Hepatocyte (in vitro differentiated cells): ENCODE data around the gene GFPT2. TPM values are rescaled to one million over a fixed set of nuclear protein-coding genes. Genes with fewer than 3 reads are reported as not detected.
A peak's percentile ranks its signal among the peaks of the same experiment; 100 is the strongest.

ENCODE experiments used
- DNase-seq: peaks from one replicate; pipeline ENCODE4 v3.0.0-alpha.2; 2016; ENCODE audit warnings: low spot score
- H2AFZ ChIP-seq: fragments of 200-600 bp; sonication (generic); 2 replicates; pipeline ENCODE4 v1.6.0; 2016; ENCODE audit warnings: antibody characterized with exemption, mild to moderate bottlenecking
- H3K27ac ChIP-seq: fragments of 200-600 bp; sonication (generic); 2 replicates; pipeline ENCODE4 v1.5.1; 2016; ENCODE audit warnings: mild to moderate bottlenecking
- H3K27me3 ChIP-seq: fragments of 200-600 bp; sonication (generic); 2 replicates; pipeline ENCODE4 v1.6.1; 2016
- H3K36me3 ChIP-seq: fragments of 200-600 bp; sonication (generic); replicated peaks from 2 replicates; pipeline ENCODE4 v1.5.1; 2016; ENCODE audit warnings: low read depth; ENCODE audit not compliant: insufficient read depth
- H3K4me1 ChIP-seq: fragments of 200-600 bp; sonication (generic); 2 replicates; pipeline ENCODE4 v1.5.1; 2016; ENCODE audit warnings: mild to moderate bottlenecking, moderate library complexity; ENCODE audit not compliant: insufficient read depth
- H3K4me2 ChIP-seq: fragments of 200-600 bp; sonication (generic); 2 replicates; pipeline ENCODE4 v1.6.0; 2016
- H3K4me3 ChIP-seq: fragments of 200-600 bp; sonication (generic); 2 replicates; pipeline ENCODE4 v1.5.1; 2016; ENCODE audit warnings: mild to moderate bottlenecking
- H3K79me2 ChIP-seq: fragments of 200-600 bp; sonication (generic); 2 replicates; pipeline ENCODE4 v1.6.0; 2017; ENCODE audit warnings: mild to moderate bottlenecking
- H3K9me2 ChIP-seq: fragments of 200-600 bp; sonication (generic); replicated peaks from 2 replicates; pipeline ENCODE4 v1.6.0; 2017; ENCODE audit warnings: mild to moderate bottlenecking; ENCODE audit not compliant: insufficient read depth
- H3K9me3 ChIP-seq: fragments of 200-600 bp; sonication (generic); 2 replicates; pipeline ENCODE4 v1.5.1; 2016; ENCODE audit warnings: low read depth, mild to moderate bottlenecking
- H4K20me1 ChIP-seq: fragments of 200-600 bp; sonication (generic); 2 replicates; pipeline ENCODE4 v1.6.0; 2016; ENCODE audit warnings: mild to moderate bottlenecking; ENCODE audit not compliant: insufficient read depth, poor library complexity, severe bottlenecking
- CTCF ChIP-seq: fragments of 200-600 bp; sonication (generic); IDR thresholded peaks from 2 replicates; pipeline ENCODE4 v1.5.1; 2016; ENCODE audit warnings: antibody characterized with exemption, mild to moderate bottlenecking; ENCODE audit not compliant: poor library complexity
- EZH2 ChIP-seq: fragments of 200-600 bp; sonication (generic); IDR thresholded peaks from 2 replicates; pipeline ENCODE4 v1.6.1; 2016; ENCODE audit warnings: antibody characterized with exemption, mild to moderate bottlenecking, borderline replicate concordance
- EZH2phosphoT487 ChIP-seq: fragments of 200-600 bp; sonication (generic); IDR thresholded peaks from one replicate; pipeline ENCODE4 v1.6.1; 2018; ENCODE audit warnings: antibody characterized with exemption, mild to moderate bottlenecking, low read depth, moderate library complexity; ENCODE audit not compliant: unreplicated experiment, severe bottlenecking
- WGBS: methylation state at CpG from one replicate; pipeline ENCODE4 v1.1.6; 2016; ENCODE audit warnings: low lambda C conversion rate; ENCODE audit errors: missing lambda C conversion rate; 5-methylcytosine and 5-hydroxymethylcytosine counted together
- polyA plus RNA-seq: library from polyadenylated mRNA; unstranded; fragments of >200 nt; fragmentation: Nextera tagmentation; extraction: Ambion mirVana; gene quantifications from 2 replicates; pipeline ENCODE4 v1.2.1, GENCODE V29; 2016
- total RNA-seq: library from RNA; depleted of rRNA; stranded (reverse); fragments of >200 nt; gene quantifications from 2 replicates; pipeline ENCODE4 v1.2.3, GENCODE V29; 2014

Gene GFPT2
- total and polyA plus RNA-seq, 2 experiments from 2014 or later, result 15.9 to 44.6 TPM

DNA sequence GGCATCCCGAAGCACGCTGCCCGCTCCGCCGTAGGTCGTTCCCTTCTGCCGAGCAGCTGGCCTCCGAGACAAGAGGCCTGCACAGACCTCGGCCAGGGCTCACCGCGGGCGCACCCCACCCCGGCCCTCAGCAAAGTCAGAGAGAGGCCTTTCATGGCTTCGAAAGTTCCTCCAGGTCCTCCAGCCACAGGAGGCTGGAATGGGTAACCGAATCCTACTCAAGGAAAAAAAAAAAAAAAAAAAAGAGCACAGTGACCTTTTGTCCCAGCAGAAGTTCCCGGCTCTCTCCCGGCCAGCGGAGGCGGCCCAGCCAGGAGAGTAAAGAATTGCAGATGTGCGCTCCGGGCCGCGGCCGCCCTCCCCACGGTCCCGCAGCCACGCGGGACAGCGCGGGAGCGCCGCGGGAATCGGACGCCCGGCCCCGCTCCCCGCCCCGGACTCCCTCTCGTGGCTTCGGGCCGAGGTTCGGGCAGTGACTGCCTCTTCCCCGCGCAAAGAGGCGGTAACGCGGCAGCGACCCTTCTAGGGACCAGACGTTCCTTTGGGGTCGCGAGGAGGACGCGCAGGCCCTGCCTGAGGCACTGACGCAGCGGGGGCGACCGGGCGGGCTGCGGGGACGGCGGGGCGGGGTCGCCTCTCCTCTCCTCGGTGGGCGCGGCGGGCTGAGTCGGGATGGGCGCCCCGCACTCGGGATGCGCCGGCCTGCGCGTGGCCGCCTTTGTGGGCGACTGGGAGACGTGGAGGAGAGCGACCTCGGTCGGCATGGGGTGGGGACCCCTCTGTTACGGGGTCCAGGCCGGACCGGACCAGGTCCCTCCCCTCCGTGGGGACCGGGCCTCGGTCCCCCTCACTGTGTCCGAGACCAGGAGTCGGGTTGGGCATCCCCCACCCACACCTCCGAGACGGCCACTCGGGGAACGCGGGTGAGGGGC is 754 bp downstream of the GFPT2 start:
- no peaks in the 10 kb centered on the region for H4K20me1 ChIP-seq
- H3K9me2 ChIP-seq, result no peaks in the 10 kb centered on the region
- H3K4me1 ChIP-seq, result peaks cover 14% of the 10 kb centered on the region
- peak; percentile 48 for DNase-seq
- H3K4me3 ChIP-seq, result peak overlapping the region; percentile 85
- H3K27ac ChIP-seq, result no peak overlapping the region
- H3K36me3 ChIP-seq, result no peaks in the 10 kb centered on the region
- H3K79me2 ChIP-seq, result no peaks in the 10 kb centered on the region
- no peaks in the 10 kb centered on the region for H3K9me3 ChIP-seq
- H2AFZ ChIP-seq, result peak overlapping the region; percentile 33
- H3K27me3 ChIP-seq, result peaks cover 40% of the 10 kb centered on the region
- TF ChIP-seq EZH2phosphoT487, result no peak
- TF ChIP-seq EZH2, result peak; percentile 78
- TF ChIP-seq CTCF, result no peak
- 5% methylated on average over 35 of the region's 95 CpGs for WGBS
- H3K4me2 ChIP-seq, result peak overlapping the region; percentile 88

GRCh38 chr5:180350711-180351465 is 2.2 kb downstream of the GFPT2 start:
- Histone ChIP-seq H3K27ac (no peak overlapping the region), H3K36me3 (no peaks in the 10 kb centered on the region), H3K4me2 (peak overlapping the region; percentile 88), H3K4me1 (peaks cover 14% of the 10 kb centered on the region), H3K79me2 (no peaks in the 10 kb centered on the region), H3K4me3 (no peak overlapping the region), H2AFZ (no peak overlapping the region), H3K27me3 (peaks cover 40% of the 10 kb centered on the region), H3K9me3 (no peaks in the 10 kb centered on the region), H3K9me2 (no peaks in the 10 kb centered on the region), H4K20me1 (no peaks in the 10 kb centered on the region)
- no peak for DNase-seq
- TF ChIP-seq EZH2 (no peak), EZH2phosphoT487 (no peak), CTCF (no peak)
- 46% methylated on average over 11 of the region's 11 CpGs for WGBS

DNA sequence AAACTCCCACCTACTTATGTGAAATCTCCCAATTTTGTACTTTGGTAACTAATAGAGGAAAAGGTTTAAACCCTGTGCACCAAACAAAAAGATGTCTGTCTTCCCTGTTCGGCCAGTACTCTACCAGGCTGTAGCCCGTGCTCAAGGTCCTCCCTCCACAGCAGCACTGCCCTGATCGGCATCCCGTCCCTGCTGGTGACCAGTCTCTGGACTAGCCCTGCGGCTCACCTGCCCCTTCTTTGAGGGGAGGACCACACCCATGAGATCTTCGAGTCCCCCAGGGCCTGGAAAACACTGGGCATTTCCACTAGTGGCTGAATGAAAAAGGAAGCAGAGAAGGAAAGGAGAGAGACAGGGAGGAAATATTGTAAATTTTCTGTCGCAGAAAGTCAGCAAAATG is 2.8 kb downstream of the GFPT2 start:
- no peaks in the 10 kb centered on the region for H4K20me1 ChIP-seq
- no peaks in the 10 kb centered on the region for H3K36me3 ChIP-seq
- no peaks in the 10 kb centered on the region for H3K9me2 ChIP-seq
- DNase-seq, result no peak
- no peaks in the 10 kb centered on the region for H3K79me2 ChIP-seq
- no peak overlapping the region for H3K4me3 ChIP-seq
- peaks cover 14% of the 10 kb centered on the region for H3K4me1 ChIP-seq
- WGBS, result 80% methylated on average over 7 of the region's 7 CpGs
- H3K9me3 ChIP-seq, result no peaks in the 10 kb centered on the region
- TF ChIP-seq CTCF (no peak), EZH2 (no peak), EZH2phosphoT487 (no peak)
- H2AFZ ChIP-seq, result no peak overlapping the region
- H3K27me3 ChIP-seq, result peaks cover 40% of the 10 kb centered on the region
- peak overlapping the region; percentile 88 for H3K4me2 ChIP-seq
- H3K27ac ChIP-seq, result no peak overlapping the region
